Epithelial cell of umbilical artery (primary cell): Measurements from ENCODE around the gene PRR23C. TPM values are rescaled to one million over a fixed set of nuclear protein-coding genes. Genes with fewer than 3 reads are reported as not detected.

ENCODE experiments used
- total RNA-seq: library from RNA; depleted of rRNA; stranded (reverse); fragments of >200 nt; gene quantifications from 2 replicates; pipeline ENCODE4 v1.2.3, GENCODE V29; 2014

PRR23C gene
- total RNA-seq, result not detected in 2 replicates

DNA sequence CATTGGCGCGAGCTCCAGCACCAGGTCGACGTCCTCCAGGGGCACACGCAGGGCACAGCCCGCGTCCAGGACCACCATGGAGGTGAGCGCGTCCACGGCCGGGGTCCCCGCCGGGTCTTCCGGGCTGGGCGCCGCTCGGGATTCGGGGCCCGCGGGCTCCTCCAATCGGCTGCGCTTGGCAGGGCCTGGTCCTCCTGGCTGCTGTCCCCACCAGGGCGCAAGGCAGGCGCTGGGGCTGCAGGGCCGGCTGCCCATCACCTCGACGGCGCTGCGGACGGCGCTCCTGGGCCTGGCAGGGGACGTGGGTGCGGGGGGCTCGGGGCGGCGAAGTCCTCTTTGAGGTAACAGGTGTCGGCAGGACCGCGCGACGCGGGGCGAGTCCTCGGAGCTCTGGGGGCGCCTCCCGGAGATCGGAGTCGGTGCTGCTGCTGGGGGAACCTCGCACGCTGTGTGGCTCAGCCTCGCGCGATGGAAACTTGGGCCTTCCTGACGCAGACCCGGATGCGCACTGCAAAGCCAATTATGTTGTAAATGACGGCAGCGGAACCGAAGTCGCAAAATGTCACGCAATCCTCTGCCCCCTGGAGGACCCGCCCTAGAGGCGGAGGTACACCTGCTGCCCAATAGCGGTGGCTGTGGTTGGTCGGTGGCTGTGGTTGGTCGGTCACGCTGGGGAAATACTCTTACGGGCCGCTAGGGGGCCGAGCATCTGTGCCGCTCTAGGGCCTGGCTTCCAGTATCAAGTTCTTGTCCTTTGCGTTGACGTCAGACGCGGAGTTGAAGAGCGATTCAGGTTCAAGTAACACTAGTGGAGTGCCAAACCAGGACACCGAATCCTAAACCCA, at the start of gene PRR23C:
PRR23C (minus strand) TSS at position 527 of the 845 bp plus-strand sequence; CDS start at position 255, 272 bp downstream.

DNA sequence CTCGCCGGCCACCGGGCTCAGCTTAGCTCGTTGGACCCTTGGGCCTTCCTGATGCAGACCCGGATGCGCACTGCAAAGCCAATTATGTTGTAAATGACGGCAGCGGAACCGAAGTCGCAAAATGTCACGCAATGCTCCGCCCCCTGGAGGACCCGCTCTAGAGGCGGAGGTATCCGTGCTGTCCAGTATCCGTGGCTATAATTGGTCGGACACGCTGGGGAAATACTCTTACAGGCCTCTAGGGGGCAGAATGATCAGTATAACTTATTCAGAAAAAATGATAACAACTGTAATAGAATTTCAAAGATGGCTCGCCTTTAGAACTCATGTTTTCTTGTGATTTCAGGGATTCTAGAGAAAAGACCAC, 23.8 kb downstream of the PRR23C start, which contains the start of gene PRR23B:
PRR23B (minus strand) TSS at position 59 of the 367 bp plus-strand sequence. CDS start 265 bp downstream, outside the sequence.

DNA sequence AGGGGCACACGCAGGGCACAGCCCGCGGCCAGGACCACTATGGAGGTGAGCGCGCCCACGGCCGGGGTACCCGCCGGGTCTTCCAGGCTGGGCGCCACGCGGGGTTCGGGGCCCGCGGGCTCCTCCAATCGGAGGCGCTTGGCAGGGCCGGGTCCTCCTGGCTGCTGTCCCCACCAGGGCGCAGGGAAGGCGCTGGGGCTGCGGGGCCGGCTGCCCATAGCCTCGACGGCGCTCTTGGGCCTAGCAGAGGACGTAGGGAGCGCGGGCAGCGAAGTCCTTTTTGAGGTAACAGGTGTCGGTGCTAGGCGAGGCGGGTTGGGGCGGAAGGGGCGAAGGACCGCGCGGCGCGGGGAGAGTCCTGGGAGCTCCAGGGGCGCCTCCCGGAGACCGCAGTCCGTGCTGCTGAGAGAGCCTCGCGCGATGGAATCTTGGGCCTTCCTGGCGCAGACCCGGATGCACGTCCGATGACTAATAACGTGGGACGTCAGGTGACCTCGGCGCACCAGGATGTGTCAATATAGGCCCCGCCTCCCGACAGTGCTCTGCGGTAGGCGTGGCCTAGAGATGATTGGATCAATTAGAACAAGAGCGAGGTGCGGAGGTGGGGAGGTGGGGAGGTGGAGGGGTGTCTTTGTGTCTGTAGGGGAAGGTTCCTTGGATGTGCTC, 38.5 kb downstream of the PRR23C start, which contains the start of gene PRR23A:
PRR23A (minus strand) TSS at position 218 of the 666 bp plus-strand sequence; CDS start at position 218, 0 bp downstream.

Other genes starting within 250 kb of the PRR23C start
- gene PIK3CB, start 210.0 kb downstream of the PRR23C start, total RNA-seq, result 14.1 and 16.9 TPM in 2 replicates
- under 0.01 and 0.30 TPM in 2 replicates for gene FOXL2, start 97.8 kb downstream of the PRR23C start, total RNA-seq
- 0.30 TPM in 1 of 2 replicates, not detected in the other for gene FOXL2NB, start 97.7 kb downstream of the PRR23C start, total RNA-seq
- gene PRR23A, start 38.6 kb downstream of the PRR23C start, total RNA-seq, result not detected in 2 replicates
- not detected in 2 replicates for gene PRR23B, start 24.0 kb downstream of the PRR23C start, total RNA-seq